Stomach (tissue), 4 donors: ENCODE measurements around the gene CLCNKA.

Experiments used
- CTCF ChIP-seq, 7 experiments: fragments of 450-650 bp in 4 of 7; fragments of 200-600 bp in 3 of 7; sonication (generic) in 3 of 7; IDR thresholded peaks; one replicate each; pipeline ENCODE4 v1.5.1; 2016 to 2019; ENCODE audit warnings: antibody characterized with exemption in 7 of 7, control low read depth in 2 of 7, mild to moderate bottlenecking in 1 of 7
- POLR2A ChIP-seq, 4 donors: fragments of 450-650 bp; IDR thresholded peaks; one replicate each; pipeline ENCODE4 v1.6.1; 2016; ENCODE audit warnings: antibody characterized with exemption in 4 of 4, control low read depth in 2 of 4, mild to moderate bottlenecking in 1 of 4, moderate library complexity in 1 of 4

- TF ChIP-seq CTCF (IDR thresholded peaks at IDR 0.05) (no peak), POLR2A (IDR thresholded peaks at IDR 0.05) (no peak)
Observed at GRCh38 chr1:16067127-16067768, 45.4 kb downstream of the CLCNKA start.
